Esophagus muscularis mucosa (tissue), 4 donors: ENCODE results near the gene NCOA1.

Experiments
- CTCF ChIP-seq, 3 experiments: fragments of 200-600 bp in 2 of 3; fragments of 450-650 bp in 1 of 3; sonication (generic) in 2 of 3; IDR thresholded peaks; one replicate each; pipeline ENCODE4 v1.5.1; 2017 to 2019; ENCODE audit warnings: antibody characterized with exemption in 3 of 3, mild to moderate bottlenecking in 2 of 3, moderate library complexity in 1 of 3
- EP300 ChIP-seq: sonication (generic); formaldehyde crosslinking; IDR thresholded peaks from one replicate; pipeline ENCODE4 v1.6.1; 2017; ENCODE audit warnings: antibody characterized with exemption
- POLR2A ChIP-seq: fragments of 450-650 bp; IDR thresholded peaks from one replicate; pipeline ENCODE4 v1.6.1; 2017; ENCODE audit warnings: antibody characterized with exemption, moderate library complexity, mild to moderate bottlenecking, low read depth
- POLR2AphosphoS5 ChIP-seq, 2 donors: sonication (generic); formaldehyde crosslinking; IDR thresholded peaks; one replicate each; pipeline ENCODE4 v1.6.1; 2017; ENCODE audit warnings: antibody characterized with exemption in 2 of 2

GRCh38 chr2:24675338-24675737 is 184.3 kb downstream of the NCOA1 start:
- no peak for TF ChIP-seq POLR2AphosphoS5 (IDR thresholded peaks at IDR 0.05)
- TF ChIP-seq CTCF (IDR thresholded peaks at IDR 0.05): no peak
- no peak for TF ChIP-seq POLR2A
- TF ChIP-seq EP300: no peak
